Erythroblast (primary cell): Measurements from ENCODE around the gene RETREG1.

ENCODE experiments used
- GATA1 ChIP-seq: IDR thresholded peaks from 2 replicates; pipeline ENCODE4 v1.6.1; 2011; ENCODE audit warnings: low read depth, mild to moderate bottlenecking, control low read depth, low read length, moderate library complexity
- POLR2A ChIP-seq: IDR thresholded peaks from 2 replicates; pipeline ENCODE4 v1.6.1; 2011; ENCODE audit warnings: mild to moderate bottlenecking, low read length

DNA sequence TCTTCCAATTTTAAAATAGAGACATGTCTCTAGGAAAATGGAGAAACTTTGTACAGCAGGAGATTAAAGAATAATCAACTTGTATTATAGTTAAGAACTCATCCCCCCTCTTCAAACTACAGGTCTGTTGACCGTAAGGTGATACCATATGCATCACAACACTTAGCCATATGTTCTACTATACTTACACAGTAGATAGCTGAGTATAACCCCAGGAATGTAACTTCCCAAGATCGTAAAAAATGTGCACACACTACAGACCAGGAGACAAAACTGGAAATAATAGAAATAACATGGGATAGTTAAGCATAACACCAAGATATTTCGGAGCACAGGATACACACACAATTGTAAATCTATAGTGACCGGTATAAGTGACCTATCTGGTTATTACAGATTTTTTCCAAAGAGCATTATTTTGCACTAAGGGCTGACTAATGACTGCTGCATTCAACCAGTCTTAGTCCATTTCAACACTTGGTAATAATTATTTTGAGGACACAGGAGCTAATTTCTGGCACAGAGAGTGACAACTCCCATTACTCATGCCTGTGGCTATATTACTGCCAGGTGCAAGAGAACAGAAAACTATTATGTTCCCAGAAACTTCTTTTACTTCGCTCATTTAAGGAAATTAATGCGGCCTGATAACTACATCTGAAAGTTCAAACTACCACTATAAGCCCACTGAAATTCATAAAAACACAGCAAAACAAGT is 135.8 kb downstream of the RETREG1 start:
- TF ChIP-seq POLR2A (no peak), GATA1 (no peak)
